GDM1 (cell line): ENCODE data around the gene RPS24.
"Not testable (repeated sequence)": the region's sequence is repeated elsewhere in the genome, so short reads cannot be mapped to it uniquely, and the experiment has no call there.

Experiments used
- DNase-seq: peaks from one replicate; lab custom pipeline; 2025; lab: John Stamatoyannopoulos, UW

RPS24 gene

DNA sequence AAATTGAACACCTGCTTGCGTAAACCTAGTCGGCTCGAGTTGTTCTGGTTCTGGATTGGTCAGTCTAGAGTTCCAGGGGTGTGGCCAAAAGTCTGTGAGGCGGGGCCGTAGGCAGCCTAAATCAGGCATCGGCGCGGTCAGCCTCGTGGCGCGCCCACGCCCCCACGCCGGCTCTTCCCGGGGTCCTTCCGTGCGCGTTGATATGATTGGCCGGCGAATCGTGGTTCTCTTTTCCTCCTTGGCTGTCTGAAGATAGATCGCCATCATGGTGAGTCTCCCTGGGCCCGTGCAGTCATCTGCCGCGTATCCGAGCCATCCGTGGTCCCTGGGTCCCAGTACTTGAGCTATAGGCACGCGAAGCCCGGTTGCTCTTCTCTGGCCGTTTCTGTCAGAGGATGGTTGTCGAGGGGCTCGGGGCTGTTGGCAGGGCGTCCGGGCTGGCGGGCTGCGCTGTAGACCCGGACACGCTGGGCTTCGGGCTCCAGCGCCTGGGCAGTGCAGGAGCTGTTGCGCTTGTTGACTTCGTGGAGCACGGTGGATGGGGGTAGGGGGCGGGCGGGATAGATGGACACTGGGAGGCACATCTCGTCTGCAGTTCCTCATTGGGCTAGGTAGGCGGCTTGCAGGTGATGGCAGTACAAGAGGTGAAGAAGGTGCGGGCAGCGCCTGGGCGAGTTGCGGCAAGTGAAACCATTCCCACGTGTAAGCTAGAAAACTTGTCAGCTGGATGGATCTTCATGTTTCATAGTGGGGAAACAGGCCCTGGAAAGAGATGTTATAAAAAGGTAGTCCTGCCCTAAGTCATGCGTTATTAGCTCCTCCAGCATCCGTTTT is at the start of gene RPS24:
Gene RPS24 (plus strand): TSS at position 227 of the 834 bp plus-strand sequence. CDS start 39 bp downstream, at position 266.
- peak; percentile 96 for DNase-seq

DNA sequence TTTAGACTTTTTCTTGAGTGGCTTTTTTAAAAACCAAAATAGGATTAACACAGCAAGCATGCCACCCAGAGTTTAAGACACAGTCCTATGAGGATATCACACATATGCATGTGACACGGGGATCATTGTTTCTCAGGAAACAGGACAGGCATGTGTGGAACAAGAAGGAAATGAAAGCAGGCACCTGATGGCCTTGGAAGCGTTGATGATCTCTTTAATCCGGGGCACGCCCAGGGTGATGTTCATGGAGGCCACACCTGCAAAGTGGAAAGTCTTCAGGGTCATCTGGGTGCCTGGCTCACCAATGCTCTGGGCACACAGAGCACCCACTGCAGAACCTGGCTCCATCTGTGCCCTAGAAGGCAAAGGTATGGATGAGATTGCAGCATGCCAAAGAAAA is 48.7 kb upstream of the RPS24 start:
- no peak for DNase-seq

GRCh38 chr10:77987671-77988255 is 45.9 kb upstream of the RPS24 start:
- no peak for DNase-seq

DNA sequence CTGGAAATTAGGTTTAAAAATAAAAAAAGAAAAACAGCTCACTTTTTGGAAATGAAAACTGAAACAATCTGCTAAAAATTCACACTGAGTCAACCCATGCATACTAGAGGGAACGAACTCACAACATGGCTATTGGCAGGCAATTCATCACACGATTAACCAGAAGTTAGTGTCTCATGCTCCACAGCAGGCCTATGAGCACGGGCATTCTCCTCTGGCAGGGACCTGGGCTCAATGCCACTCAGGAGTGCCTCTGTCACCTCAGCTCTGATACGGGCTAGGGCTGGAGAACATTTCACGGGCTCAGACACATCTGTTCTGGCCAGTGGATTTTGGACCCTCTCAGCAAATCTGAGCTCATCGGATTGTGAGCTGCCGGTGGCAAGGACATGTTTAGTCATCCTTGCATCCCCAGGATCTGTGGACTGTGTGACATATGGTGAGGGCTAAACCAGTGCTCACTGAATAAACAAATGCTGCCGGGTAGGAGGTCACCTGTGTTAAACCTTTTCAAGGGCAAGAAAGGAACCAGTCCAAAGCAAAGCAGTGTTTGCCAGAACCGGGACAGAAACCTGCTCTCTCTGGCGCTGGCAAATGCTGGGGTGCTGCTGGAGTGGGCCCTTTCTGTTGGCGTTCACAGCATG is 44.5 kb upstream of the RPS24 start:
- DNase-seq: no peak

DNA sequence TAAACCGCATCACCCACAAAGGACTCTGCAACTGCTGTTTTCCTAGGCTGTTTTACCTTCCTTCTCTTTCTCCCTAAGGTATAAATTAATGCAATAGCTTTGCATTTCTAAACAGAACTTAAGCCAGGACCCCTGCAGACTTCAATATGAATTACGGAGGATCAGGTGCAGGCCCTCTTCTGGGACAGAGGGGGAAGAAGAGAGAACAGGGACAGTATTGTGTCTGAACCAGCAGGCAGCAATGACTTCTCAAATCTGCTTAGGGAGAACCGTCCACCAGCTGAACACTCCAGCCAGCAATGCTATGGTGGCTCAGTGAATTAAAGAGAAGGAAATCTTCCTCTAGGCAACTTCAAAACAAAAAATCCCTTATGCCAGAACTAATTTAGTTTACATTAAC is 40.0 kb upstream of the RPS24 start:
- no peak for DNase-seq

DNA sequence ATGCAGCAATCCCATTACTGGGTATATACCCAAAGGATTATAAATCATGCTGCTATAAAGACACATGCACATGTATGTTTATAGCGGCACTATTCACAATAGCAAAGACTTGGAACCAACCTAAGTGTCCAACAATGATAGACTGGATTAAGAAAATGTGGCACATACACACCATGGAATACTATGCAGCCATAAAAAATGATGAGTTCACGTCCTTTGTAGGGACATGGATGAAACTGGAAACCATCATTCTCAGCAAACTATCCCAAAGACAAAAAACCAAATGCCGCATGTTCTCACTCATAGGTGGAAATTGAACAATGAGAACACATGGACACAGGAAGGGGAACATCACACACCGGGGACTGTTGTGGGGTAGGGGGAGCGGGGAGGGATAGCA is 34.9 kb upstream of the RPS24 start:
- not testable (repeated sequence) for DNase-seq

DNA sequence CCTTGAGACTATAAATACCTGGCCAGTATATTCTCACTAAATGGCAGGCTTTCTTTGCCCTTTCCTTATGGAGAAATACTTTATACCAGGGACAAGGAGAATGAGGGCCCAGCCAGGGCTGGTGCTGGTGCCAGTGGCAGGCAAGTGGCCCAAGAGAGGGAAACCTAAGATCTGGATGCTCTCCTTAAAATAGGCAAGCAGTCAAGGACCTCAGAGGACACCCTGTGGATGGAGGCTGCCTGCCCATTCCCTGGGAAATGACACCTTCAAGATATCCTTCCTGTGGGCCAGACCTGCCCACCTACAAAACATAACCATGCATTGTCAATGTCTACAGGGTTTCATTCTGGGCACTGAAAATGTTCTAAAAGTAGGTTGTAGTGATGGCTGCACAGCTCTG is 33.5 kb upstream of the RPS24 start:
- DNase-seq: no peak

GRCh38 chr10:78000956-78001472 is 32.6 kb upstream of the RPS24 start:
- no peak for DNase-seq

- no peak for DNase-seq
Observed at GRCh38 chr10:78002541-78003288, 30.9 kb upstream of the RPS24 start.

- DNase-seq: no peak
Observed at GRCh38 chr10:78004215-78005026, 29.2 kb upstream of the RPS24 start.

GRCh38 chr10:78007172-78007571 is 26.5 kb upstream of the RPS24 start:
- DNase-seq: no peak

DNA sequence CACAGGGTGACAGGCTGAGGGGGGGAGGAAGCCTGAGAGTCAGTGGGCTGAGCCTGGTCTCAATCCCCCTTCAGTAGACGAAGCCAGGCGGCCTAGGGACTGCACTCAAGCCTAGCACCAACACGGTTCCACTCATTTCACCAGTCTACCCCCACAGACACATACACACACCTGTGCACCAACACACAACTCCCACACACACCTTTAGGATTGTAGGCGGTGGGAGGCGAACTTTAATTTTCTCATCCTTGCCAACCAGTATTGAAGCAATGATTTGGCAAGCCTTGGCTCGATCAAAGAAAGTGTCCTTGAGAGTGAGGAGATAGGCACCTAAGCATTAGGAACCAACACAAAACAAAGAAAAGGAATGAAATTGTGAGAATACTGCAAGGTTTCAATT is 24.0 kb upstream of the RPS24 start:
- DNase-seq: no peak

DNA sequence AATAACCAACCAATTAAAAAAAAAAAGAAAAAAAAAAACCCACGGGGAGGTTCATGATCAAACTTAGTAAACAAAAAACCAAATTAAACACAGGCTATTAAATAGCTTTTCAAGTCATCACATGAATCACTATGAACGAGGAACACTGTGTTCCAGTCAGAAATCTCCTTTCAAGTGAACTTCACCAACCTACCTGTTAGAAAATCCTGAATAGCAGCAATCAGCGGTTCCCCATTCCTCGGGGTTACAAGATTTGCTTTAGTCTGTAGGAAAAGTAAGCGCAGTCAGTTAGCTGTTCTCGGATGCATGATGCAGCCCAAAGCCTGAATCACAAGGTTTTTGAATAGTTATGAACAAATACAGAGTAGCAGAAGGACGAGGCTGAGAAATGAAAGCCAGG is 23.4 kb upstream of the RPS24 start:
- DNase-seq: no peak

DNA sequence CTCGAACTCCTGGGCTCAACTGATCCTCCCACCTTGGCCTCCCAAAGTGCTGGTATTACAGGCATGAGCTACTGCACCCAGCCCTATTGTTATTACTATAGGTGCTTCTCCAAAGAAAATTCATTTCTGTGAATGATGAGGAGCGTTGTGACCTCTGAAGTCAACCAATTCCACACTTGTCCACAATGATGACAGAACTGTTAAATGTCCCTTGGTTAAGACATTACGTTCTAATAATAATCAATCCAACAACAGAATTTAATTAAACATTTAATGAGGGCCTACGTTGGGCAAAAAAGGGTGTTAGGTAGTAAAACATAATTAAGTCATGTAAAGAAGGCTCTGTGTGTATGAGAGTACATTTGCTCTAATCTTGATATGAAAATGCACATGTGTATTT is 22.6 kb upstream of the RPS24 start:
- no peak for DNase-seq

GRCh38 chr10:78013564-78013963 is 20.1 kb upstream of the RPS24 start:
- no peak for DNase-seq

DNA sequence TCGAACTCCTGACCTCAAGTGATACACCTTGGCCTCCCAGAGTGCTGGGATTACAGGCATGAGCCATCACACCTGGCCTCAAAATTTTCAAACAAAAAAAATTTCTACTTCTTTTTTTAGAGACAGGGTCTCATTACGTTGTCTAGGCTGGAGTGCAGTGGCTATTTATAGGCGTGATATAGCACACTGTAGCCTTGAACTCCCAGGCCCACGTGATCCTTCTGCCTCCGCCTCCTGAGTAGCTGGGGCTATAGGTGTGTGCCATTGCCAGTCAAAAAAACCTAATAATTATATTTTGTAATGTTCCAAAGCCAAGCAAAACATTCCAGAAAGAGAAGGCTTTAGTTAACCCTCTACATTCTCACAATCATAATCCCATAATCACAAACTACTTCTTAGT is 18.1 kb upstream of the RPS24 start:
- no peak for DNase-seq

DNA sequence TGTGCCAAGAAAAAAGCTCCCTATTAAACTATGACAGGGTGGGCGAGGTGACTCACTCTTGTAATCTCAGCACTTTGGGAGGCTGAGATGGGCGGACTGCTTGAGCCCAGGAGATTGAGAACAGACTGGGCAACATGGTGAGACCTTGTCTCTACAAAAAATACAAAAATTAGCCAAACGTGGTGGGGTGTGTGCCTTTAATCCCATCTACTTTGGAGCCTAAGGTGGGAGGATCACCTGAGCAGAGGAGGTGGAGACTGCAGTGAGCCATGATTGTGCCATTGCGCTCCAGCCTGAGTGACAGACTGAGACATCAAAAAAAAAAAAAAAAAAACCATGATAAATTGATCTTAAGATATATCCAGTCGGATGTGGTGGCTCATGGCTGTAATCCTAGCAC is 15.8 kb upstream of the RPS24 start:
- no peak for DNase-seq

DNA sequence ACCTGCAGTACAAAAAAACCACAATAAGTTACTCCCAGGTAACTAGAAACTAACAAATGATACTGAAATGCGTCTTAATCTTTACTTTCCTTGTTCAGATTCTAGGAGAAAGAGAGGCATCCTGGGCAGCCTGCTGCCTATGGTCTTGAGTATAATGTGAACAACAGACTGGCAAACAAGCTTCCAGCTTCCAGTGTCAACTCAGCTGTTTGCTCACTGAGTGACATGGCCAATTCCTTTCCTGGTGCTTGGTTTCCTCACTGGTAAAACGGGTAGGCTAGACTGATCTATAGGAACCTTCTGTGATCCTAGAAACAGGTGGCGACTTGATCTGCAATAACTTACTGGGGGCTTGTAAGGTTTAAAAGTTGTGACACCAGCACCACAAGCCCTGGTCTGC is 14.4 kb upstream of the RPS24 start:
- DNase-seq: no peak

DNA sequence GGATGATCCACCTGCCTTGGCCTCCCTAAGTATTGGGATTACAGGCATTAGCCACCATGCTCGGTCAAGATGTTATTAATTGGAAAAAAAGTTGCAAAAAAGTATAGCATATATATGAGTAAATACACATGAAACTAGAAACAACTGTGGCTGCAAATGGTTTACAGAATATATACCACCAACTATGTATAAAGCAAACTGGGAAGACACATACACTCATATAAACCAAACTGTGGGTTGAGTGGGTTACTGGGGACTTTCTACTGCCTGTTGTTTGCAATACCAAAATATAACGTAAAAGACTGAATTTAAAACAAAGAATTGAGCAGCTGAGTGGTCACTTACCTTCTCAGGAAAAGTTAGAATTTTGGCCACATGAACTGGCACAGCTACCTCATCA is 12.5 kb upstream of the RPS24 start:
- DNase-seq: no peak

- DNase-seq: no peak
Observed at GRCh38 chr10:78023741-78024140, 9.9 kb upstream of the RPS24 start.

DNA sequence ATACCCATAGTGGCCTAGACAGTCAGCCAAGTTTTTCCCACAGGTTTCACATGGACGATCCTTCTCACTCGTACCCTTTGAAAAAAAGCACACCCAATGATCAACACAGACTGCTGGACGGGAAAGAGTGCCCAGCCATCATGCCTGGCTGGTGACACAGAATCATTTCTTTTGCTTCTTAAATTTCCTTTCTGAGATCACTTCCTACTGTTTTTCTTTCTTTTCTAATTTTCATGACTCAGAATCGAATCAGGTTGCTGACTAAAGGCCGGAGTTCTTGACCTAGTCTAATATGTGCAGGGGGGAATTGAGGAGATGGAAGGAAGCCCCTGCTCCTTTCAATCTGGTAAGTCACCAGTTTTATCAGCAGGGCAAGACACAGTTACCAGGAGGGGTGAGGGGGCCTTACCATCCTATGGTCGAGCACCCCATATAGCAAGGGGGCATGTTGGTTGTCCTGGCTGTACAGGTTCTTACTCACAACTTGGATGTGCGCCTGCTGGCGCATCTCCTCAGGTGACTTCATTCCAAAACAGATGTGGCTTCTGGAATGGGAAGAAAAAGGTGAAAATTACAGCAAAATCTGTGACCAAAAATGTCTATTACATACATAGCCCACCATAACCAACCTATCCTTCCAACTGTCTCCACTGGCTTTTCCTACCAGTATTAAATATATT is 7.8 kb upstream of the RPS24 start:
- no peak for DNase-seq
